NCI-H128 (cell line): ENCODE data around the gene NOTCH4.
"Not testable (repeated sequence)": the region's sequence is repeated elsewhere in the genome, so short reads cannot be mapped to it uniquely, and the experiment has no call there.

Experiments used
- DNase-seq: peaks from one replicate; lab custom pipeline; 2025; ENCODE audit not compliant: unreplicated experiment; lab: John Stamatoyannopoulos, UW

NOTCH4 gene

DNA sequence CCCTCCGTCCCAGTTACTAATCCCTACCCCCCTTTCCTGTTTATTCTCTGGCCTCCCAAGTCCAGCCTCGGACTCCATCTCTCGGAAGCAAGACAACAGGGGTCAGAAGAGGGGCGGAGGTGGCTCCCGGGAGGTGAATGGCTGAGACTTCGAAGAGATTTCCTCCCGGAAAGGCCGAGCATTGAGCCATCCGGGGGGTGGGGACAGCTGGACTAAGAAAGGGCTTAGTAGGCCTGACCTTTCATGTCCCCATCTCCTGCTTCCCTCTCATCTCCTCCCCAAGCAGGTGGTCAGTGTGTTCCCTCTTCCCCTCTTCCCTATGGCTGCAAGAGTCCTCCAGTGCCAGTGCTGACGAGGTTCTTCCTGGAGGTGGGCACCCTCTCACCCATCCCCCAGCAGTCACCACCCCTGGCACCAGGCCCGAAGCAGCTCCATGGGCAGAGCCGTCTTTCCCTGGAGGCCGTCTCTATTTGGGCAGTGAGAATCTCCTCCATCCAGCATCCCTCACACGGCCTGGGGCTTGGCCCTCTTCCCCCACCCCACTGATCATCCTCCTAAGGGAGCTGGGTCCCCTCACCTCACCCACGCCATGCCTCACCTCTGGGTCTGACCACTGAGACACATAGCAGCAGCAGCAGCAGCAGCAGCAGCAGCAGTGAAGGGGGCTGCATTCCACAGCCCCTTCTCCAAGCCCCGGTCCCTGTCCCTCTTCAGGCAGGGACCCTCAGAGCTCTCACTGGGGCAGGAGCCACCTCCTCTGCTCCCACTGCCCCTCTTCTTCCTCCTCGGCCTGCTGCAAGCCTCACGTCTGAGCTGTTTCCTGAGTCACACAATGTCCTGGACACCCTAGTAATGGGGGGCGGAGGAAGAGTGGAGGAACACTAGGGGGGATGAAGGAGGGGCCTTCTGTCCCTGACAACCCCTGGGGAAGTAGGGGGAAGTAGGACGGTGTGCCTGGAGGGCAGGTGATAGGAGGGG is at the start of gene NOTCH4:
NOTCH4 (minus strand) TSS at position 810 of the 978 bp plus-strand sequence; CDS start at position 671, 139 bp downstream.
- no peak for DNase-seq

GRCh38 chr6:32271429-32271828 is 47.6 kb upstream of the NOTCH4 start:
- DNase-seq: no peak

- not testable (repeated sequence) for DNase-seq
Measured at GRCh38 chr6:32268459-32268858, 44.6 kb upstream of the NOTCH4 start.

GRCh38 chr6:32267035-32267434 is 43.2 kb upstream of the NOTCH4 start:
- no peak for DNase-seq

- not testable (repeated sequence) for DNase-seq
Measured at GRCh38 chr6:32257262-32257661, 33.4 kb upstream of the NOTCH4 start.

GRCh38 chr6:32255199-32256153 is 31.6 kb upstream of the NOTCH4 start:
- DNase-seq: no peak

GRCh38 chr6:32254761-32255198 is 30.9 kb upstream of the NOTCH4 start:
- DNase-seq: no peak

GRCh38 chr6:32252331-32253009 is 28.6 kb upstream of the NOTCH4 start:
- no peak for DNase-seq

DNA sequence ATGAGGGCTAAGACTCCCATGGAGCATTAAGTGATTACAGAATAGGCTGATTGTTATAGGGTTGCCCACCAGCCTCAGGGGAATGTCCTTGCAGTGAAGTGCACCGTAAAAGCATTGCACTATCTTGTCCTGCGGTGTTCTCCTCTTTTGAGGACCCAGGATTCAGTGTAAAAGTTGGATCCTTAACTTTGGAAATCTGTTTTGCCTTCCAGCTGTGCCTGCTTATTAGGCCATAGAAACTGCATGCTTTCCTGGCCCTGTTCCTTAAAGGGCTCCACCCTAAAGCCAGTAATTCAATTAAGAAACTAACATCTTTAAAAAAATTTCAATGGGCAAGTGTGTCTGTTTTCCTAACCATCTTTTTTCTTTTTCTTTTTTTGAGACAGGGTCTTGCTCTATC is 25.4 kb upstream of the NOTCH4 start:
- DNase-seq: no peak

DNA sequence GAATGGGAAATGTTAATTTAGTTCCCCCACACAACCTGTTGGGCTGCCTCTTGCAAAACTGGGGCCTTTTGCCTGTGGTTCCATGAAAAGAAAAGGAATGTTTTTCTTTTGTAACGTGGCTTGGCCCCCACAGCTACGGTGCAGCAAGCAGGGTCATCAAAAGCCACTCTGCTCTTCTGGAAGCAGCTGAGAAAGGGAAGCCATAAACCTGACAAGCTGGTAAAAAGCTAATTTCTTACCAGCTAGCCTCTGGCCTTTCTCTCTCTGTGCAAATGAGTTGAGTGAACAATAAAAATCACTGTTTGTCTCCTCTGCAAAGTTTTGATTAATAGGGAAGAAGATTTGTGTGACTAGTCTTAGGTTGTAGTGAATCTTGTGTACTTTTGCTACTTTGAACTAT is 23.5 kb upstream of the NOTCH4 start:
- DNase-seq: no peak

DNA sequence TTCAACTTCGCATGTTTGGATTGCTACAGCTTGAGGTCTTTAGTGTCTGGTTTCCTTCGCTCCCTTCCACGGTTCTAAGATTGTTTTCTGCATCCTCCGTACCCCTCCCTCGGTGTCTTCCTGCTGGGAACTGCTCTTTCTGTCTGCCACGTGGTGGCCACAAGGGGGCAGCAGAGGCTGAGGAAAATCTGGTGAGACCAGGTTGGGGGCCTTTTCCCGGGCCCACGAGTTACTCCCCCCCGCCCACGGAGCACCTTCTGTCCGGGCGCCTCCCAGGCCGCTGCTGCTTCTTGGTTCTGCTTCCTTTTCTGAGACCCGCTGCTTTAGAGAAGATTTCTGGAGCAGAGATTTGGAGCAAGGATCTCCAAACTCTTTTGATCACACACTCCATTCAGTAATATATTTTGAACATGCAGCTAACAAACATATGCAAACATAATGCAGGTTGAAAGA is 21.1 kb upstream of the NOTCH4 start:
- no peak for DNase-seq

- no peak for DNase-seq
Measured at GRCh38 chr6:32244270-32244669, 20.4 kb upstream of the NOTCH4 start.

- DNase-seq: not testable (repeated sequence)
Measured at GRCh38 chr6:32242318-32242813, 18.5 kb upstream of the NOTCH4 start.

DNA sequence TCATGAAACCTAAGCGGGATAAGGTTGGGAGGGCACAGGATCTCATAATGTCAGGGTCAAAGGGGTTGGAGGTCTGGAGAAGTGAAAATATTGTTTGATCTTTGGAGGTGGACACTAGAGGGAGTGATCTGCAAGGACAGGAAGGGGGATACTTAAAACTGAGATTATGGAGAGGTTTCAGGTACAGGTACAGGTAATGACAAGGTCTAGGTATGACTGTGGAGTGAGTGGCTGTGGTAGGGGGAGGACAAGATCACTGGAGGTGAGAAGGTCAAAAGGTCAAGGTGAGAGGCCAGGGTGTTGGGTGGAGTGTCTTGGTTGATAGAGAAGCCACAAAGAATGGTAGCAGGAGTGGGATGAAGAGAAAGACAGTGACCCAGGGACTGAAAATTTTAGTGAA is 16.8 kb upstream of the NOTCH4 start:
- no peak for DNase-seq

DNA sequence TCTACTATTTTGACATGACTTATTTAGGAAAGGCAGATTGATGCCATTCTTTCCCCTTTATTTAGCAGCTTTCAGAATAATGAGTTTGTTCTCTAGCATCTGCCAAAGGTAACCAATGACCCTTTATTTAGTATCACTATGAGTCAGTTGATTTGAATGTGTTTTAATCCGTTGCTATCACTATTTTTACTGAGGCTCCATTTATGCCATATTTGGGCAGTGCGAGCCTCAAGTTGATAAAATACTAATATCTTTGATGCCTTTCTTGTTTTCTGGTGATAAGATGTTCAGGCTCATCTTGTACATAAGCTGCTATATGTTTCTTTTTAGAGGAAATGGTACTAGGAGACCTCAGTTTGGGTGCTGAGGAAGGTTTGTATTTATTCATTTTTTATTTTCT is 15.6 kb upstream of the NOTCH4 start:
- no peak for DNase-seq

- DNase-seq: no peak
Measured at GRCh38 chr6:32234934-32235333, 11.1 kb upstream of the NOTCH4 start.

GRCh38 chr6:32226434-32226833 is 2.6 kb upstream of the NOTCH4 start:
- DNase-seq: no peak

- no peak for DNase-seq
Measured at GRCh38 chr6:32224696-32225095, 829 bp upstream of the NOTCH4 start.

DNA sequence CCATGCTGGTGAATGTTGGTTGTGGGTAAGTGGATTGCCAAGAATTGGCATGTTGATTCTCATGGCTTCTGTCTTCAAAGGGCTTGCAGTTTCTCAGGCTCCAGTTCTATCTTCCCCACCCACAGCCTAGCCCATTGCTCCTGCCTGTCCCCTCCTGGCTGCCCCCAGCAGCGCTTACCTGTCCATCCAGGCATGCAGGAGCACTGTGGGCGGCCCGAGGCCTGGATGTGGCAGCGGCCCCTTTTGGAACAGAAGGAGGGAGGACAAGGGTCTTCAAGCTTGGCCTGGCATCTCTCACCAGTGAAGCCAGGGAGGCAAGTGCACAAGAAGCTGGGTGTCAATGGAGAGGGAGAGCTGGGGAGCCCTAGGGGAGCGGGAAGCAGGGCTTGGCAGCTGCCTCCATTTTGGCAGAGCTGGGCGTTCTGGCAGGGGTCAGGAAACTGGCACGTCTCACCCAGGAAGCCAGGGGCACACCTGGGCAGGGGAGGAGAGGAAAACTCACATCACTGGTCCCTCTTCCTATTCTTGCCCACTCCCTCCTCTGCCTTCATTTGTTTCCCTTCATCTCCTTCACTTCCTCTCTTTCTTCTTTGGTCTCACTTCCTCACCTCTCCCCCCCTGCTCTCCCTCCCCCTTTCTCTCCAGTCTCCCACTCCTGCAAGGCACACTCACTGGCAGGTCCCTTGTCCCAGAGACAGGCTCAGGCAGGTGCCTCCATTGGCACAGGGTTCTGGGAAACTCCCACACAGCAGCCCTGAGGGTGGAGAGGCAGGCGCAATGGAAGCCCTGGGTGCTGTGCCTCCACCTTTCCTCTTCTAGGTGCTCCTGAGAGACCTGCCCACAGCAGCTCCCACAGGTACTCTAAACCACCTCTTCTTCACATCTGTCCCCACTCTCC is 1.3 kb downstream of the NOTCH4 start:
- no peak for DNase-seq

DNA sequence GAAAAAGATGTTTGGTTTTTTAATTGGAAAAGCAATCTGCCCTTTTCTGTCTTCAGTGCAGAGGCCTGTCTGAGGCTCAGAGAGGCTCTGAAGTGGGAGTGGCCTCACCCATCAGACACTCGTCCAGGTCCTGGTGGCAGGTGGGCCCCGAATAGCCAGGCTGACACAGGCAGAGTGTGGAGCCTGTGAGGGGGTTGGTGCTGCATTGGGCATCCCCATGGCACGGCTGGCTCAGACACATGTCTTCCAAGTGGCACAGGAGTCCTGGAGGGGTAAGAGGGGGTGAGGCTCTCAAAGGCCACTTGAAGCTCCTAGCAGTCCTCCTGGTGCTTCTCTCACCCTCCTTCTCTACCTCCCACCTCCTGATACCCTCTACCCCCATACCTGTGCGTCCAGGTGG is 3.8 kb downstream of the NOTCH4 start:
- DNase-seq: no peak
